Measurements from ENCODE around the gene NAA10.

DNA sequence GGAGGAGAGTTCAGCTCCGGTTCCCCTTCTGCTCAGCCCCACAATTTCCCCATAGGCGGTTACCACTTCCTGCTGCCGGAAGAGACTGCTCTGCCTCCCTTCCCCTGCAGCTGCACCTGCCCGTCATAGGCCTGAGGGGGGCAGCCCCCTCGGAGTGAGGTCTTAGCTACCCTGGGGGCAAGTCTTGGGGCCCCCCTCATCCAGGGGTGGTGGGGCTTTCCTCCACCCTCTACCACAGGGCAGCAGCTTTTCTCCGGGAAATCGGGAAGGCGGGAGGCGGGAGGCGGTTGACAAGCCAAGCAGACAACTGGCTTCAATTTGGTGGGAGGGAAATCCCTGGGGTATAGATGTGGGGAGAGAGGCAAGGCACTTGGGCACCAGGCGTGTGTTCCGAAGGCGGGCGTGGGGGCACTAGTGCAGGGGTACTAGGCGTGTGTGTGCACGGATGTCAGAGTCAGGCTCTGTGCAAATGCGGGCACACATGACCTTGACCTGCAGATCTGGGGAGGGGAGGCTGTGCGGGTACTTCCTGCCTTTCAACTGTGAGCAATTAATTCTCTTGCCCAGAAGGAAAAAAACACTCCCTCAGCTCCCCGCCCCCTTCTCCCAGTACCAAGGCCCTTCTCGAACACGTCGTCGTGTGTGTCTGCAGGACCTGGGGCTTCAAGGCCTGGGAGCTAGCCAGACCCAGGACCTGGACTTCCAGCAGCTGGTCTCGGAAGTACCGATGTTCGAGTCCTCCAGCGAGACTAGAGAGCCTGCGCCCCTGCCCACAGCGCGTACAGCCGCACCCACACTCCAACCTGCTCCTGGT is 7.8 kb downstream of the NAA10 start:
- TF ChIP-seq, protein P1, sequence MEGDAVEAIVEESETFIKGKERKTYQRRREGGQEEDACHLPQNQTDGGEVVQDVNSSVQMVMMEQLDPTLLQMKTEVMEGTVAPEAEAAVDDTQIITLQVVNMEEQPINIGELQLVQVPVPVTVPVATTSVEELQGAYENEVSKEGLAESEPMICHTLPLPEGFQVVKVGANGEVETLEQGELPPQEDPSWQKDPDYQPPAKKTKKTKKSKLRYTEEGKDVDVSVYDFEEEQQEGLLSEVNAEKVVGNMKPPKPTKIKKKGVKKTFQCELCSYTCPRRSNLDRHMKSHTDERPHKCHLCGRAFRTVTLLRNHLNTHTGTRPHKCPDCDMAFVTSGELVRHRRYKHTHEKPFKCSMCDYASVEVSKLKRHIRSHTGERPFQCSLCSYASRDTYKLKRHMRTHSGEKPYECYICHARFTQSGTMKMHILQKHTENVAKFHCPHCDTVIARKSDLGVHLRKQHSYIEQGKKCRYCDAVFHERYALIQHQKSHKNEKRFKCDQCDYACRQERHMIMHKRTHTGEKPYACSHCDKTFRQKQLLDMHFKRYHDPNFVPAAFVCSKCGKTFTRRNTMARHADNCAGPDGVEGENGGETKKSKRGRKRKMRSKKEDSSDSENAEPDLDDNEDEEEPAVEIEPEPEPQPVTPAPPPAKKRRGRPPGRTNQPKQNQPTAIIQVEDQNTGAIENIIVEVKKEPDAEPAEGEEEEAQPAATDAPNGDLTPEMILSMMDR (IDR thresholded peaks at IDR 0.05 in 8 of 11, conservative IDR thresholded peaks at IDR 0.05 in 3 of 11) = peak in 2 of 11 experiments; percentile 24 to 40
- peak in 2 of 3 donors; percentile 5 to 12 for TF ChIP-seq POLR2A (IDR thresholded peaks at IDR 0.05)

Measured in spleen (tissue), 7 donors.